ENCODE results near the gene ASXL1. TPM values are rescaled to one million over a fixed set of nuclear protein-coding genes. Genes with fewer than 3 reads are reported as not detected.
"Not testable (repeated sequence)": the region's sequence is repeated elsewhere in the genome, so short reads cannot be mapped to it uniquely, and the experiment has no call there.

The ASXL1 gene
- total RNA-seq, result 100 to 1,000 TPM; 129 to 141 TPM

- Mint-ChIP-seq H3K4me1 (peaks cover 68% of the 10 kb centered on the region), H3K36me3 (ENCODE audit: low read depth) (peaks cover 26% of the 10 kb centered on the region), H3K4me3 (peak within 1 kb of the TSS; percentile 99), H3K27me3 (no peaks in the 10 kb centered on the region), H3K27ac (peak within 1 kb of the TSS; percentile 100), H3K9me3 (ENCODE audit: low read depth) (no peaks in the 10 kb centered on the region)
- intact Hi-C loops (cut with DNase I, micrococcal nuclease), result loop anchor here (1.0 to 5.0 kb wide), 13 partner anchors 73 to 1635 kb away; partner anchors contain the start of genes BCL2L1 (in 1 of the 2), KIF3B (in 1 of the 2), MAPRE1 (in 1 of the 2) and PLAGL2 (in 1 of the 2)
- DNase-seq, result peak; percentile 98
- ATAC-seq, result peak; percentile 82
- ChIA-PET CTCF (interaction anchor here (0.5 to 0.7 kb wide), 2 partner anchors 149 to 292 kb away, joined by 3 read pairs; no protein-coding TSS in a partner anchor), POLR2A (interaction anchor here (0.6 to 1.0 kb wide), 5 partner anchors 25 to 154 kb away, joined by 3 to 10 read pairs (median 6); no protein-coding TSS in a partner anchor)
Measured at GRCh38 chr20:32357869-32358631, at the start of gene ASXL1. Gene ASXL1, plus strand, starts transcription at chr20:32358331. Its CDS starts 445 bp downstream, at chr20:32358776.

- intact Hi-C loops (cut with DNase I, micrococcal nuclease), result no loop called here
- Mint-ChIP-seq H3K4me3 (no peak overlapping the region), H3K27ac (peak overlapping the region; percentile 15), H3K4me1 (peaks cover 23% of the 10 kb centered on the region), H3K36me3 (ENCODE audit: low read depth) (peaks cover 67% of the 10 kb centered on the region), H3K9me3 (ENCODE audit: low read depth) (no peaks in the 10 kb centered on the region), H3K27me3 (no peaks in the 10 kb centered on the region)
- ATAC-seq (no peak), DNase-seq (no peak)
- CTCF ChIA-PET, result interaction anchor here (0.6 kb wide), 1 partner anchor 310 kb away, joined by 3 read pairs; no protein-coding TSS in a partner anchor
- POLR2A ChIA-PET, result no interaction called here
Measured at GRCh38 chr20:32312718-32313424, 45.3 kb upstream of the ASXL1 start.

GRCh38 chr20:32314768-32315167 lies 43.4 kb upstream of the ASXL1 start:
- peaks cover 74% of the 10 kb centered on the region for H3K36me3 Mint-ChIP-seq (ENCODE audit: low read depth)
- no peaks in the 10 kb centered on the region for H3K9me3 Mint-ChIP-seq (ENCODE audit: low read depth)
- DNase-seq, result no peak
- ChIA-PET CTCF (no interaction called here), POLR2A (no interaction called here)
- H3K4me1 Mint-ChIP-seq, result peaks cover 28% of the 10 kb centered on the region
- H3K27me3 Mint-ChIP-seq, result no peaks in the 10 kb centered on the region
- intact Hi-C loops (cut with DNase I, micrococcal nuclease), result no loop called here
- H3K27ac Mint-ChIP-seq, result peak overlapping the region; percentile 56
- ATAC-seq, result no peak
- H3K4me3 Mint-ChIP-seq, result no peak overlapping the region

GRCh38 chr20:32315399-32315798 lies 42.7 kb upstream of the ASXL1 start:
- ChIA-PET CTCF (interaction anchor here (0.8 to 1.6 kb wide), 2 partner anchors 9 to 26 kb away, joined by 3 to 4 read pairs; no protein-coding TSS in a partner anchor), POLR2A (interaction anchor here (0.7 kb wide), 1 partner anchor 30 kb away, joined by 8 read pairs; no protein-coding TSS in a partner anchor)
- Mint-ChIP-seq H3K4me3 (no peak overlapping the region), H3K27ac (peak overlapping the region; percentile 56), H3K9me3 (ENCODE audit: low read depth) (no peaks in the 10 kb centered on the region), H3K27me3 (no peaks in the 10 kb centered on the region), H3K4me1 (peaks cover 27% of the 10 kb centered on the region), H3K36me3 (ENCODE audit: low read depth) (peaks cover 74% of the 10 kb centered on the region)
- ATAC-seq (no peak), DNase-seq (no peak)
- intact Hi-C loops (cut with DNase I, micrococcal nuclease), result no loop called here

GRCh38 chr20:32315891-32316290 lies 42.2 kb upstream of the ASXL1 start:
- Mint-ChIP-seq H3K36me3 (ENCODE audit: low read depth) (peaks cover 72% of the 10 kb centered on the region), H3K4me3 (no peak overlapping the region), H3K9me3 (ENCODE audit: low read depth) (no peaks in the 10 kb centered on the region), H3K27ac (peak overlapping the region; percentile 78), H3K4me1 (peaks cover 25% of the 10 kb centered on the region), H3K27me3 (no peaks in the 10 kb centered on the region)
- ATAC-seq (no peak), DNase-seq (no peak)
- ChIA-PET POLR2A (interaction anchor here (0.7 kb wide), 1 partner anchor 30 kb away, joined by 8 read pairs; no protein-coding TSS in a partner anchor), CTCF (interaction anchor here (0.6 to 2.2 kb wide), 4 partner anchors 9 to 211 kb away, joined by 3 to 7 read pairs (median 5); no protein-coding TSS in a partner anchor)
- intact Hi-C loops (cut with DNase I, micrococcal nuclease), result no loop called here

GRCh38 chr20:32316667-32317066 lies 41.5 kb upstream of the ASXL1 start:
- intact Hi-C loops (cut with DNase I, micrococcal nuclease), result no loop called here
- Mint-ChIP-seq H3K4me3 (no peak overlapping the region), H3K9me3 (ENCODE audit: low read depth) (no peaks in the 10 kb centered on the region), H3K27me3 (no peaks in the 10 kb centered on the region), H3K36me3 (ENCODE audit: low read depth) (peaks cover 75% of the 10 kb centered on the region), H3K4me1 (peaks cover 28% of the 10 kb centered on the region), H3K27ac (peak overlapping the region; percentile 78)
- POLR2A ChIA-PET, result interaction anchor here (0.7 kb wide), 1 partner anchor 67 kb away, joined by 3 read pairs; no protein-coding TSS in a partner anchor
- CTCF ChIA-PET, result interaction anchor here (0.6 to 2.2 kb wide), 9 partner anchors 17 to 235 kb away, joined by 3 to 7 read pairs (median 3); no protein-coding TSS in a partner anchor
- DNase-seq (no peak), ATAC-seq (no peak)

GRCh38 chr20:32319100-32319499 lies 39.0 kb upstream of the ASXL1 start:
- ATAC-seq (peak; percentile 65), DNase-seq (peak; percentile 33)
- Mint-ChIP-seq H3K4me3 (no peak overlapping the region), H3K27ac (peak overlapping the region; percentile 63), H3K36me3 (ENCODE audit: low read depth) (peaks cover 56% of the 10 kb centered on the region), H3K27me3 (no peaks in the 10 kb centered on the region), H3K4me1 (peaks cover 18% of the 10 kb centered on the region), H3K9me3 (ENCODE audit: low read depth) (no peaks in the 10 kb centered on the region)
- ChIA-PET POLR2A (no interaction called here), CTCF (no interaction called here)
- intact Hi-C loops (cut with DNase I, micrococcal nuclease), result no loop called here

GRCh38 chr20:32320305-32320704 lies 37.8 kb upstream of the ASXL1 start:
- Mint-ChIP-seq H3K9me3 (ENCODE audit: low read depth) (no peaks in the 10 kb centered on the region), H3K4me1 (peaks cover 16% of the 10 kb centered on the region), H3K27ac (no peak overlapping the region), H3K36me3 (ENCODE audit: low read depth) (peaks cover 50% of the 10 kb centered on the region), H3K27me3 (no peaks in the 10 kb centered on the region), H3K4me3 (no peak overlapping the region)
- POLR2A ChIA-PET, result interaction anchor here (0.6 to 0.9 kb wide), 2 partner anchors 37 to 88 kb away, joined by 4 to 5 read pairs; no protein-coding TSS in a partner anchor
- intact Hi-C loops (cut with DNase I, micrococcal nuclease), result no loop called here
- CTCF ChIA-PET, result no interaction called here
- DNase-seq (no peak), ATAC-seq (no peak)

GRCh38 chr20:32321390-32321789 lies 36.7 kb upstream of the ASXL1 start:
- ChIA-PET POLR2A (no interaction called here), CTCF (no interaction called here)
- Mint-ChIP-seq H3K4me3 (no peak overlapping the region), H3K4me1 (peaks cover 22% of the 10 kb centered on the region), H3K36me3 (ENCODE audit: low read depth) (peaks cover 47% of the 10 kb centered on the region), H3K27ac (no peak overlapping the region), H3K9me3 (ENCODE audit: low read depth) (no peaks in the 10 kb centered on the region), H3K27me3 (no peaks in the 10 kb centered on the region)
- peak; percentile 65 for ATAC-seq
- intact Hi-C loops (cut with DNase I, micrococcal nuclease), result no loop called here
- DNase-seq, result no peak

- POLR2A ChIA-PET; H3K4me3 Mint-ChIP-seq; H3K27me3 Mint-ChIP-seq; CTCF ChIA-PET; DNase-seq; H3K9me3 Mint-ChIP-seq (ENCODE audit: low read depth); H3K27ac Mint-ChIP-seq; intact Hi-C loops (cut with DNase I, micrococcal nuclease); ATAC-seq: not testable (repeated sequence)
- H3K4me1 Mint-ChIP-seq, result peaks cover 21% of the 10 kb centered on the region
- H3K36me3 Mint-ChIP-seq (ENCODE audit: low read depth), result peaks cover 47% of the 10 kb centered on the region
Measured at GRCh38 chr20:32322260-32322659, 35.9 kb upstream of the ASXL1 start.

- CTCF ChIA-PET, result interaction anchor here (1.2 kb wide), 1 partner anchor 232 kb away, joined by 5 read pairs; no protein-coding TSS in a partner anchor
- H3K27ac Mint-ChIP-seq; DNase-seq; ATAC-seq; H3K9me3 Mint-ChIP-seq (ENCODE audit: low read depth); intact Hi-C loops (cut with DNase I, micrococcal nuclease); H3K27me3 Mint-ChIP-seq; H3K4me3 Mint-ChIP-seq: not testable (repeated sequence)
- Mint-ChIP-seq H3K36me3 (ENCODE audit: low read depth) (peaks cover 43% of the 10 kb centered on the region), H3K4me1 (peaks cover 20% of the 10 kb centered on the region)
- POLR2A ChIA-PET, result interaction anchor here (0.6 kb wide), 1 partner anchor 15 kb away, joined by 5 read pairs; no protein-coding TSS in a partner anchor
Measured at GRCh38 chr20:32323761-32324160, 34.4 kb upstream of the ASXL1 start.
